ENCODE results near the gene CAPN2. TPM values are rescaled to one million over a fixed set of nuclear protein-coding genes. Genes with fewer than 3 reads are reported as not detected.

The CAPN2 gene
- polyA plus RNA-seq (2013, experiment 1 of 2; ENCODE audit: insufficient read length) = 237 TPM
- 235 TPM for polyA plus RNA-seq (2013, experiment 2 of 2; ENCODE audit: insufficient read length)

DNA sequence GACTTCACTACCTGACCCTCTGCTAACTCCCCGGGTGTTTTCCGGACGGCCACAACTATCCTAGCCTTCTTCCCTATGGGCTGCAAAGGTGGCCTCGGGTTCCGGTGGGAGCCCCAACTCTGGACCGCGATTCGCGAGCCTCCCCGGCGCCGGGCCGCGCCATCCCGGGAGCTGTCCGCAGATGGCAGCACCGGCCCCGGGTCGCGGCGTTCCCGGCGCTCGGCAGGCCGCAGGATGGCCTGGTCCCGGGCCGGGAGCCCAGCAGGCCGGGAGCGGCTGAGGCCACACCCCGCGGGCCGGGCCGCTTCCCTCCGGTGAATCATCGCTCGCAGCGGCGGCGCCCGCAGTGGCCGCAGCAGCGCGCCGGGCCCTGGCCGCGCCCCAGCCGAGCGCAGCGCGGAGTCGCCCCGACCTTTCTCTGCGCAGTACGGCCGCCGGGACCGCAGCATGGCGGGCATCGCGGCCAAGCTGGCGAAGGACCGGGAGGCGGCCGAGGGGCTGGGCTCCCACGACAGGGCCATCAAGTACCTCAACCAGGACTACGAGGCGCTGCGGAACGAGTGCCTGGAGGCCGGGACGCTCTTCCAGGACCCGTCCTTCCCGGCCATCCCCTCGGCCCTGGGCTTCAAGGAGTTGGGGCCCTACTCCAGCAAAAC is at the start of gene CAPN2:
Gene CAPN2 (plus strand): TSS at position 346 of the 656 bp plus-strand sequence. CDS start 102 bp downstream, at position 448.
- peak; percentile 91 for DNase-seq

DNA sequence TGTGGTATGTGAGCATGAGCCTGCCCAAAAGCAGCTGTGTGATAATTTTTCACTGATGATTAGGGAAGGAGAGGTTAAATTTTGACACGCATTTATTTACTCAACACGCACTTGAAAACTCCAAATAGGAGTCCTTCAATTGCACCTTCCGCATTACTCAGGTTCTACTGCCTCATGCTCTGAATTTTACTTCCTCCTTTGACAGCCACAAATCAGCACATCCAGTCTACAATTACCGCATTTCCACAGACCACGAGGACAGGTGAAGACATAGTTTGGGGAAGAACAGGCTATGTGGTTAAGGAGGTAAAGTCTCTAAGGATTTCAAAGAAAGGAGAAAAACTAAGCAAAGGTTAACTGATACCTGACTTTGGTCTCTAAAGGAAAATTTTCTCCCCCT is 49.4 kb upstream of the CAPN2 start:
- DNase-seq = no peak

DNA sequence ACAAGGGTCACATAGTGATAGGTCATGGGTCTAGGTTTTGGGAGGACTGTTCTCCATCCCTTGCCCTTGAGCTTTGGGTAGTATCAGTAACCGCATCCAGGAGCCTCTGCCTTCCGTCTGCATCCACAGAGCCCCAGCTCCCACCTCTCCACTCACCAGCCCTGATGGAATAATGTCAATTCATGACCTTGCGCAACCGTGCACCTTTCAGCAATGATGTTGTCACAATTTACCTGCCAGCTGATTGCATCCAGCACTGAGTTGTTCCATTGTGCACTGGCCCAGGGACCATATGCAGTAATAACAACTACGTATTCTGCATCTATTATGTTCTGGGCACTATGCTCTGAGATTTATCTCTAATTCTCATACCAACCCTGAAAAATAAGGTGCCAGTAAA is 48.2 kb upstream of the CAPN2 start:
- no peak for DNase-seq

DNA sequence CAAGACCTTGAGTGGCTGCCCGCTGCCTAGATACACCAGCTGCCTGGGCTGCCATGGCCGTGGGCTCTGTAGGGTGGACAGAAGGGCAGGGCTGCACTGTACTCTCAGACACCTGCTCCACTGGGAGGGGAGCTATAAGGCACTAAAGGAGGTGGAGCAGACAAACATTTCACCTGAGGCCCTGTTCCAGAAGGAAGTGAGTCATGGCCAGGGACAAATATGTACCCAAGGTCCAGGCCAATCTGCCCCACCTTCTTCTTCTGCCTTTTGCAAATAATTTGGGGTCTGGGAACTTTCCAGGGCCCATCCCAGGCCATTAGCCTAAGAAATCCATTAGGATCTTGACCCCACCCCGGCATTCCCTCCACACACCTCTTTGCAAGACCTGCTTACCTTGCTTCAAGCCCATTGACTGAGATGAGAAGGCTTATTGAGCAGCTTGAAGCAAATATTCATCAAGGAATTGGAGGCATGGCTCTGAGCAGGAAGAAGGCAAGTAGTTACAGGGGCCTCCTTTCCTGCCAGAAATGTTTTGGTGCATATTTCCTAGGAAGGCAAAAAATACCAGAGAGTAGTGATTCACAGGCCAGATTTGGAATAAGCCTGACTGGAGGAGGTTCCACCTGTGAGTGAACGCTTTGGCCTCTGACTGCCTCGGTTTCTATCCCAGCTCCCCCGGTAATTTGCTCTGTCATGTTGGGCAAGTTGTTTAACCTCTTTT is 46.6 kb upstream of the CAPN2 start, which contains the start of gene CAPN8:
Gene CAPN8 (minus strand): TSS at position 110 of the 721 bp plus-strand sequence. CDS start 55 bp downstream, at position 55.
- no peak for DNase-seq

DNA sequence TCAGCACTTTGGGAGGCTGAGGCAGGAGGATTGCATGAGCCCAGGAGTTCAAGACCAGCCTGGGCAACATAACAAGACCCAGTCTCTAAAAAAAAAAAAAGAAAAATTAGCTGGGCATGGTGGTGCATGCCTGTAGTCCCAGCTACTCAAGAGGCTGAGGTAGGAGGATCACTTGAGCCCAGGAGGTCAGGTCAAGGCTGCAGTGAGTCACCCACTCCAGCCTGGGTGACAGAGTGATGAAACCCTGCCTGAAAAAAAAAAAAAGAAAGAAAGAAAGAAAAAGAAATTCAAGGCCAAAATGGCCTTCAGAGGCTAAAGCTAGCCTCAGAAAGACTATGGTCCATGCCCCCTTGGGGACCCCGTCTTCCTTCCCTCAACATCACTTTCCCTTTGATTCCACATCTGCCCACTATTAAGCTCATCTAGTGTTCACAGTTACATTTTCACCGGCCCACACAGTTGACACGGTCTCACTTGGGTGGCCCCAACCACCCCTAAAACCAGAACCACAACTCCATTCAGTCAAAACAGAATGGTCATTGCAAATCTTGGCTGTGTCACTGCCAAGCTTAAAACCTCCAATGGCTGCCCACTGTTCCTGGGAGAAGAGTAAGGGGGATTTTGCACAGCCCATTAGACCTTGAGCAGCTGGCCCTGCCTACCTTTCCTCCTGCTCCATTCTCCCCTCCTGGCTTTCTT is 44.7 kb upstream of the CAPN2 start:
- DNase-seq = no peak

DNA sequence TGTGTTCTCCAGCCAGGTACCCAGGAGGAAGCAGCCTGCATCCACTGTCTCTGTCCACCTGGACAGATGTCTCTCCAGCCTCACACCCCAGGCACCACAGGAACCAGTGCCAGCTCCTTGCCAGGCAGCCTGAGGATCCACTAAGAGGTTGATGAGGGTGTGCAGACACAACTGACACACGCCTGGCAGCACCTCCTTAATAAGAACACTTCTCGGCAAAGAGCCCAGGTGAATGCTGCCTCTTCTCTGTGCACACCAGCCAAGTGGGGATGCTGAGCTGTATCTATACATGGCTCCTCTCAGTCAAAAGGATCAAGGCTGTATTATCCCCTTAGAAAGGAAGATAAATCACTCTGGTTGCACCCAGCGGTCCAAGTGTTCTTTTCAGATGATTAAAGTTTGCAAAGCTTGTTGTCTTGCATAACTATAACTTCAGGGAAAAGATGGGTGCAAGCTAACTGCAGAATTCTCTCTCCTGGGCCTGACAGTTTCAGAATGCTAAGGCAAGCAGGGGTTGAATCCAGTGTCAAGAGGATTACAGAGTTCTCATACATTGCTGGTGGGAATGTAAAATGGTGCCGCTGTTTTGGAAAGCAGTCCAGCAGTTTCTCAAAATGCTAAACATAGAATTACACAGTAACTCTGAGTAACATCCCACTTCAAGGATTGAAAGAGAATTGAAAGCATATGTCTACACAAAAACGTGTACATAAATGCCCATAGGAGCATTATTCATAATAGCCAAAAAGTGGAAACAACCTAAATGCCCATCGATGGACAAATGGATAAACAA is 43.1 kb upstream of the CAPN2 start:
- no peak for DNase-seq

DNA sequence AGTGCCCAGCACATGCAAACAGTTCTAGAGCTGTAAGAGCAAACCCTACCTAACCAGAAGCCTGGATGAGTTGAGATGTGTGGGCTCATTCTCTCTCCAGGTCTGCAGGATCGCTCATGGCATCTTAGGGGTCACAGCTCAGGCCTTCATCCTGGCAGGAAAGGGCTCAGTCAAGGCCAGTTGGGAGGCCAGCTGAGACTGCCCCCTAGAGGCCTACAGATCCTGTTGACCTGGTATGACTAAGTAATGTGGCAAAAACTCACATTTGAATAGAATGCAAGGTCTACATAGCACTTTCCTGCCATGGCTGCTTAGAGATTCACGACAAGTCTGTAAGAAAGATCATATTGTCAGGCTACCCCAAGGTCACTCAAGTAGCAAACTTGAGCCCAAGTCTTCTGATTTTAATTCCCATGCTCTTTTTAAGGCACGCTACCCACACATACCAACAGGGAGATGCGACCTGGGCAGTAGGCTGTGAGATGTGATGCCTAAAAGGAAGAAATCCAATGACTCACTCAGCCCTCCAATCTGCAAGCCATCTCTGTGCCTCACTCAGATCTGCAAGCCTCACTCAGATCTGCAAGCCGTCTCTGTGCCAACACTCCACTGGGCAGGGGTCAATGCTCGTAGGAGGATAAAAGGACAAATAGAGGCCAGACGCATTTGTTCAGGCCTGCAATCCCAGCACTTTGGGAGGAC is 41.7 kb upstream of the CAPN2 start:
- peak; percentile 22 for DNase-seq

DNA sequence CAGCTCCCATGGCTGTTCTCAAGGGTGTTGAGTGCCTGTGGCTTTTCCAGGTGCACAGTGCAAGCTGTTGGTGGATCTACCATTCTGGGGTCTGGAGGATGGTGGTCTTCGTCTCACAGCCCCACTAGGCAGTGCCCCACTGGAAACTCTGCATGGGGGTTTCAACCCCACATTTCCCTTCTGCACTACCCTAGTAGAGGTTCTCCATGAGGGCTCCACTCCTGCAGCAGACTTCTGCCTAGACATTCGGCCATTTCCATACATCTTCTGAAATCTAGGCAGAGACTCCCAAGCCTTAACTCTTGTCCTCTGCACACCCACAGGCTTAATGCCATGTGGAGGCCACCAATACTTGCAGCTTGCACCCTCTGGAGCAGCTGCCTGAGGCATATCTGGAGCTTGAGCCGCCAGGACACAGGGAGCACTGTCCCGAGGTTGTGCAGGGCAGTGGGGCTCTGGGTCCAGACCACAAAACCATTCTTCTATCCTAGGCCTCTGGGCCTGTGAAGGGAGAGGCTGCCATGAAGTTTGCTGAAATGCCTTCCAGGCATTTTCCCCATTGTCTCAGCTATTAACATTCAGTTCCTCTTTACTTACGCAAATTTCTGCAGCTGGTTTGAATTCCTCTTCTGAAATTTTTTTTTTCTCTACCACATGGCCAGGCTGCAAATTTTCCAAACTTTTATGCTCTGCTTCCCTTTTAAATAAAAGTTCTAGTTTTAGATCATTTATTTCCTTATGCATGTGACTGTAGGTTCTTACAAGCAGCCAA is 38.0 kb upstream of the CAPN2 start:
- DNase-seq = no peak

DNA sequence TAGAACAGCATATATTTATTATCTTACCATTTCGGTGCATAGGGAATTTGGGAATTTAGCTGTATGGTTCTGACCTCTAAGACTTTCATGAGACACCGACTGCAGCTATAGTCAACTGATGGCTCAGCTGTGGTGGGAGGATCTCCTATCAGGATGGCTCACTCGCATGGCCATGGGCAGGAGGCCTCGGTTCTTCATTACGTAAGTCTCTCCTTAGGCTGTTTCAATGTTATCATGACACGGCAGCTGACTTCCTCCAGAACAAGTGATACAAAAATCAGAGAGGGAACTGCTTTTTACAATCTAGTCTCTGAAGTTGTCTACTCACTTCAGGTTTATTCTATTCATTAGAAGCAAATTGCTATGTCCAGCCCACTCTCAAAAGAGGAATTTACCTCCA is 33.5 kb upstream of the CAPN2 start:
- no peak for DNase-seq

DNA sequence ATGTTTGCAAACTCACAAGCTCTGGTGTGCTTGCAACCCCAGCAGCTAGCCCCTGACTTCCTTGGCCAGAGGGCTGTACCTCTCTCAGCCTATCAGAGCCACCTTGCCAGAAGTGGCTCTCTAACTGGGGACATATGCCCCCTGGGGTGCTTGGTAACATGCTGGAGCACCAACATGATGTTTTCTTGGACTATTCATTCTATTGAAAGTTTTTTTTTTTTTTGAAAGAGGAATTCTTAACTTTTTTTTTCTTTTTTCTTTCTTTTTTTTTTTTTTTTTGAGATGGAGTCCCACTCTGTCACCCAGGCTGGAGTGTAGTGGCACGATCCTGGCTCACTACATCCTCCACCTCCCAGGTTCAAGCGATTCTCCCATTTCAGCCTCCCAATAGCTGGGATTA is 32.2 kb upstream of the CAPN2 start:
- DNase-seq = no peak

DNA sequence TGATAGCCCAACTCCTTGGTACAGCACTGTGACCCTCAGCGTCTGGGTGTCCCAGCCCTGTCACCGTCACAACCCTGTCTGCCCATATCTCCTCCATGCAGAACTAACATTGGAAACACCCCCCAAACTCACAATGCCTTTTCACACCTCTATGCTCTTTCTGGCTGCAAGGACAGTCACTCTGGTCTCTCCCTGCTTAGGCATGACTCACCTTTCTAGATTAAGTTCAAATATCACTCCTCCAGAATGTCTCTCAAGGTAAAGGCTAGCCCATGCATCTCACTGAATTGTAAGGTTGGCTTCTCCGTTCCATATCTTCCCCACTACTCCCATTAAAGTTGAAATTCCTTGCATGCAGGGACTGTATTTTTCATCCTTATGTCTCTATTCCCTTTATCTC is 29.8 kb upstream of the CAPN2 start:
- no peak for DNase-seq

DNA sequence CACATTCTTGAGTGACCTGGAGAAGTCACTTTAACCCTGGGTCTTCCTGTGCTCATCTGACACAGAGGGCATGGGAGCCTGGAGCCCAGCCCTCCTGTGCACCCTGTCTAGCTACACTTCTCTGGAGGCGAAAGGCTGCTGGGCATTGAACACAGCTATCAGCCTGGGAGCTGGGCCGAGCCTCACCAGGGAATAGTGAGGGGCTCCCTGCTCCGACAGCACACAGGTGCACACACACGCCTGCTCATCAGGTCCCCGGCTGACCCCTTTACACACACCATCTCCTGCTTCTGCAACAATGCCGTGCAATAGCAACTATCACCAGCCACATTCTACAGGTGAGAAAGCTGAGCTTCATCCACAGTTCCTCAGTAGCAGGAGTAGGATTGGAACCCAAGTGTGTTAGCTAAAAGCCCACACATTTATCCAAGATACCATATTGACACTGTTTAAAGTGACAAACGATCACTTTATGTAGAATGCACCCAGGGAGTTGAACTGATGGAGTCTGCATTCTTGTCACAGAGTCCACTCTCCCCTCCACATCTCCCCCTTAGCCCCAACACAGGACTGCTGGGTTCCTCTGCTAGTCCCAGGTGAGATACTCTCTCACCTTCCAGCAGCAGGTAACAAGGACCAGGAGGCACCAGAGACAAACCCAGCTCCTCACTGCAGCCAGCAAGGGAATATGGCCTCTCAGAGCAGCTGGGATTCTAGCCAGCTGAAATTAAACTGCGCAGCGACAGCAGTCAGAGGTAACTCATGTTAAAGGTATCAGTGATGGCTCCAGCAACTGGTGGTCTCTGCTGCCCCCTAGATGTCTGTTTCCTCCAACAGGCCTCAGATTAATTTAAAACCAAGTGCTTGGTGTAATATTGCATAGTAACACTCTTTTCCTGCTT is 28.5 kb upstream of the CAPN2 start:
- DNase-seq = peak; percentile 33

DNA sequence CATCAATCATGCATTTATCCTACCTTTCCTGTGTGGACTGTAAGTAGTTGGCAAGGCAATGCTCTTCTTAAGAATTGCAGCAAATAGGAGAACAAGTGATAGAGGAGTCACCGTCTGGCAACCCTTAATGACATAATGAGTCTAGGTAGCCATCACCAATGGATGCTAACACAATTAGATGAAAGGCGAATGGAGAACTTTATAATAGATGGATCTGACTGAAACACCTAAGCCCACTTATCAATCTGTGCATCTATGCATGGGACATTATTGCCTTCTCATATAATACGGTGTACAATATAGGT is 27.9 kb upstream of the CAPN2 start:
- no peak for DNase-seq

DNA sequence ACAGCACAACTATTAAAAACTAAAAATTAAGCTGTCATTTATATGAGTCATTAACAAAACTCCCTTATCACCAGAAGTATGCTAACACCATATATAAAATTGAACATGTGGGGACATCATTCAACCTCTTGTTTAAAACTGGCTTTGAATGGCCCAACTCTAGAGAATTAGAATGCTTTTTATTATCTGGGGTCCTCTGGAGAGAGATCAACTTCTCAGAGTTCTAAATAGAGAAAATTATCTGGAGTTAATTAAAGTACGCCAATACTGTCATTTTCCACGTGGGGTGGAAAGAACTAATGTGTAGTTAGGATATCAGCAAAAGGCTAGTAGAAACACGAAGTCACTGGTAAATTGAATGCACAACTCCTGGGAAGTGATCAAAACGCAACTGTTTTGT is 21.2 kb upstream of the CAPN2 start:
- DNase-seq = no peak

DNA sequence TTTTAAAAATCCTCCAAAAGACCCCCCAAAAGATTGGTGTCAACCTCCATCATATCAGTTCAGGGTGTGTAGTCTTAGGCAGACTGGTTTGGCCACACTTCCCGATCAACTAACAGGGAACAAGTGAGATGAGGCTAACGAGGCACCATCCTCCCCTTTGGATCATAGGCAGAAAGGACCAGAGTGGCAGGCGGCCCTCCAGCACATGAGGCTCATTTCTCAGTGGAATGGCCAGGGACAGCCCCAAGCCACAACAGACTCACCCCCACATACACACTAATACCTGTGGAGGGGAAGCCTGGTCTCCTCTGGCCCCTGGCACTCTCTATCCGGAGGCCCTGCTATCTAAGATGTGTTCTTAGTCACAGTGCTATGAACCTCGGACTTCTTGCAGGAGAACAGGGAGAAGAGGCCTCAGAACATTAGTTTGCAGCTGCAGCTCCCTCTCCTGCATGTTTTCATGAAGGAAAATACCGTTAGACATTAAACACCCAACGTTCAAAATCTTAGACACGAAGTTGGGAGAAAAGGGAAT is 17.3 kb upstream of the CAPN2 start:
- no peak for DNase-seq

DNA sequence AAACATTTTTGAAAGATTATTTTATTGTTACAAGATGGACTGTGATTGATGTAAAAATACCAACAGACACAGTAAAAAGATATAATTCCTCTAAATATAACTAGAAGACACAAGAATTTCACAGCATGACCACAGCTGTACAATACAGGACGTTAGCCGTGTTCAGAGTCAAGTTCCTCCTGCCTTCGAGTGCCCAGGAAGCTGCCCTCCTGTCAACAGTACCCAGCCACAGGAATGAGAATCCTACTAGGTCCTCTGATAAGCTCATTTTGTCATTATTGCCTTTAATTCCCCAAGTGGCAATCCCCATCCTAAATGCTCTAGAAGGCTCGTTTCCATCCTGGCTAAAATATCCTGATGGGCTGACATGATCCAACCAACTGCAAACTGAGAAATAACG is 16.4 kb upstream of the CAPN2 start:
- peak; percentile 57 for DNase-seq

DNA sequence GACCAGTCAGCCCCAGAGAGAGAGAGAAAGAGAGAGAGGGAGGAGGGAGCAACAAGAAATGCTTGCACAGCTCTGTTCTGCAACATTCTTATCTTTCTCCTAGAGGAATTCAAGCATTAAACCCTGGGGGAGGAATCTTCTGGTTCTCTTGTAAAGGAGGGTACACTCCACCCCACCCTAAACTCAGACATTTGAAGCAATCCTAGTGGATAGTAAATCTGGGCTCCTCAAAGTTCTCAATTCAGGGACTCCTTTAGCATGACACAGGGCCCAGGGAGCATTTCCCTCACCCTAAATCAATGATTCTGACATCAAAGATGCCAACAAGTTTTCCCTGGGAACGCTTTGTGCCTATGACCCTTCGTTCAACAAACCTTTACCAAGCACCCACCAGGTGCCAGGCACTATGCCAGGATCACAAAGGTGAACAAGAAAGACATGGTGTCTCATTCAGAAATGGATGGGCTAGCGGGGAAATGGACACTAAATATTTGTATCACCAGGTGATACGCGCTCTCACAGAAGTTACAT is 11.9 kb upstream of the CAPN2 start:
- peak; percentile 78 for DNase-seq

DNA sequence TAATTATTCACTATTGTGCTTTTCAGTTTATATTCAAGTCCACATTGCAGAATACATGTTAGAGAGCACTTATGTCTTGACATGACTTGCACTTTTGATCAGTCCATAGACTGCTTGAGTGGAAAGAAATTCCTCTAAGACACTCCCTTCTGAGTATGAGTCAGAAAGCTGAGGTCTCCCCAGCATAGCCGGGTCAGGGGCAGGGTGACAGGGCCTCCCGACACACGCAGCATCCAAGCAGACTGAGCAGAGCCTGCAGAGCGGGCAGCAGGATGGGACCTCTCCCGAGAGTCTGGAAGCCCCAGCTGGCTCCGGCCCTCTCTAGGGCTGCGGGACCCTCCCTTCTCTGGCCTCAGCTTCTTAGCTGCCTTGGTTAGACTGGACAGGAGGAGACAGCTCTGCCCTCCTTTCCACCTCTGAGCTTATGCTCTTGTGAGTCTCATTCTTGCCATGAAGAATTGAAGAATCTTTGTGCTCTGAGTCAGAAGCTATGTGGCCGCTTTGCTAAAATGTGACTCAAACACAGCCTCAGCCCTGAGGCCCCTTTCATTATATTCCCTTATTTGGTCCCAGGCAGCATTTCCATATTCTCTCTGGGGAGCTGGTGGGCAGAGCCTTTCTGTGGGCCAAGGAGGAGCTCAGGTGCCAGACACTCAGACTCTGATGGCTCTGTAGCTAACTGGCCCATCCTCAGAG is 11.2 kb upstream of the CAPN2 start:
- peak; percentile 99 for DNase-seq
